HepG2 (cell line): Measurements from ENCODE around the gene PIEZO1. TPM values are rescaled to one million over a fixed set of nuclear protein-coding genes. Genes with fewer than 3 reads are reported as not detected.

Source experiments
- ARHGAP35 ChIP-seq: sonication (generic); formaldehyde crosslinking; IDR thresholded peaks from 2 replicates; pipeline ENCODE4 v1.9.0; 2022; ENCODE audit warnings: mild to moderate bottlenecking, inconsistent platforms, moderate library complexity, missing genetic modification reagents, borderline replicate concordance
- CAMTA2 ChIP-seq: sonication (generic); formaldehyde crosslinking; IDR thresholded peaks from 2 replicates; pipeline ENCODE4 v1.4.0; 2020; ENCODE audit warnings: mild to moderate bottlenecking, missing genetic modification reagents, borderline replicate concordance
- FLYWCH1 ChIP-seq: sonication (generic); formaldehyde crosslinking; IDR thresholded peaks from 2 replicates; pipeline ENCODE4 v1.8.1; 2023; ENCODE audit warnings: mild to moderate bottlenecking, missing genetic modification reagents
- HNF4A ChIP-seq: sonication (generic); formaldehyde crosslinking; IDR thresholded peaks from 2 replicates; pipeline ENCODE4 v1.4.0; 2020; ENCODE audit warnings: missing genetic modification reagents
- JDP2 ChIP-seq: sonication (generic); formaldehyde crosslinking; IDR thresholded peaks from 2 replicates; pipeline ENCODE4 v1.8.1; 2022; ENCODE audit warnings: missing genetic modification reagents, borderline replicate concordance
- NONO ChIP-seq, 2 experiments: fragments of 450-650 bp in 1 of 2; sonication (generic) in 1 of 2; formaldehyde crosslinking in 1 of 2; IDR thresholded peaks in 1 of 2; conservative IDR thresholded peaks in 1 of 2; 2 replicates each; pipeline versions ENCODE4 v1.6.1 to v1.8.0; 2017 to 2022; ENCODE audit warnings: mild to moderate bottlenecking in 1 of 2, missing genetic modification reagents in 1 of 2, moderate library complexity in 1 of 2
- PHF20 ChIP-seq: sonication (generic); formaldehyde crosslinking; IDR thresholded peaks from 2 replicates; pipeline ENCODE4 v1.5.0; 2020; ENCODE audit warnings: mild to moderate bottlenecking, missing genetic modification reagents
- PITX1 ChIP-seq: sonication (generic); formaldehyde crosslinking; IDR thresholded peaks from 2 replicates; pipeline ENCODE4 v1.5.1; 2020; ENCODE audit warnings: mild to moderate bottlenecking, missing genetic modification reagents
- U2AF1 ChIP-seq: fragments of 200-400 bp; formaldehyde crosslinking; optimal IDR thresholded peaks from 2 replicates; pipeline ENCODE3; 2017; ENCODE audit warnings: mild to moderate bottlenecking, low read depth, low read length
- ZBTB7A ChIP-seq: sonication (generic); formaldehyde crosslinking; IDR thresholded peaks from 2 replicates; pipeline ENCODE4 v1.8.0; 2022; ENCODE audit warnings: mild to moderate bottlenecking, missing genetic modification reagents
- ZNF264 ChIP-seq: sonication (generic); formaldehyde crosslinking; IDR thresholded peaks from 2 replicates; pipeline ENCODE4 v1.4.0; 2020; ENCODE audit warnings: missing genetic modification reagents
- ZNF282 ChIP-seq: fragments of 450-650 bp; IDR thresholded peaks from 2 replicates; pipeline ENCODE4 v1.6.1; 2018; ENCODE audit not compliant: partially characterized antibody
- ZNF326 ChIP-seq: sonication (generic); formaldehyde crosslinking; IDR thresholded peaks from 2 replicates; pipeline ENCODE4 v1.4.0; 2020; ENCODE audit warnings: missing genetic modification reagents, borderline replicate concordance
- ZNF512B ChIP-seq: sonication (generic); formaldehyde crosslinking; IDR thresholded peaks from 2 replicates; pipeline ENCODE4 v1.5.1; 2020; ENCODE audit warnings: missing genetic modification reagents, mild to moderate bottlenecking, borderline replicate concordance
- ZNF513 ChIP-seq: sonication (generic); formaldehyde crosslinking; conservative IDR thresholded peaks from 2 replicates; pipeline ENCODE4 v1.5.0; 2020; ENCODE audit warnings: missing genetic modification reagents
- ZNF552 ChIP-seq: sonication (generic); formaldehyde crosslinking; IDR thresholded peaks from 2 replicates; pipeline ENCODE4 v1.9.0; 2022; ENCODE audit warnings: missing genetic modification reagents, mild to moderate bottlenecking, borderline replicate concordance
- ZNF761 ChIP-seq: sonication (generic); formaldehyde crosslinking; conservative IDR thresholded peaks from 2 replicates; pipeline ENCODE4 v1.4.0; 2020; ENCODE audit warnings: mild to moderate bottlenecking, missing genetic modification reagents
- ZNF790 ChIP-seq: sonication (generic); formaldehyde crosslinking; IDR thresholded peaks from 2 replicates; pipeline ENCODE4 v1.8.0; 2022; ENCODE audit warnings: missing genetic modification reagents, mild to moderate bottlenecking, borderline replicate concordance
- polyA plus RNA-seq, 8 experiments: library from polyadenylated mRNA; depleted of rRNA in 3 of 8; stranded (reverse) in 7 of 8; unstranded in 1 of 8; fragments of >200 nt; fragmentation: Illumina TruSeq in 4 of 8; extraction: Trizol in 4 of 8; gene quantifications; 2 replicates each; pipeline versions ENCODE4 v1.2.1 to v1.2.3, GENCODE V29; 2011 to 2016; ENCODE audit warnings: low read depth in 4 of 8, missing spikeins in 1 of 8, mixed read lengths in 1 of 8; ENCODE audit not compliant: insufficient read depth in 1 of 8
- total RNA-seq, 5 experiments: library from RNA; depleted of rRNA; stranded (reverse); fragments of >200 nt; fragmentation: Illumina TruSeq; extraction: Trizol; gene quantifications; 2 replicates each; pipeline ENCODE4 v1.2.3, GENCODE V29; 2016; ENCODE audit warnings: low read depth in 1 of 5
- TF ChIP-seq, protein P1 (sequence below): sonication (generic); formaldehyde crosslinking; IDR thresholded peaks from 2 replicates; pipeline ENCODE4 v1.8.1; 2023; ENCODE audit warnings: mild to moderate bottlenecking, missing genetic modification reagents
- TF ChIP-seq, protein P2 (sequence below): IDR thresholded peaks from 2 replicates; pipeline ENCODE4 v1.6.1; 2012; ENCODE audit warnings: inconsistent platforms
- TF ChIP-seq, protein P3 (sequence below): IDR thresholded peaks from 2 replicates; pipeline ENCODE4 v1.6.1; 2016; ENCODE audit warnings: missing compliant biosample characterization, missing genetic modification reagents, borderline replicate concordance

PIEZO1 gene
- total and polyA plus RNA-seq, 2 of the 13 experiments (the other 11 are each of a cell fraction or from before 2014, with no cell fraction given), result 67.9 to 85.0 TPM

- no peak for TF ChIP-seq ZNF512B (CRISPR knock-in tag)
- no peak for TF ChIP-seq CAMTA2 (CRISPR knock-in tag)
- TF ChIP-seq, protein P1, sequence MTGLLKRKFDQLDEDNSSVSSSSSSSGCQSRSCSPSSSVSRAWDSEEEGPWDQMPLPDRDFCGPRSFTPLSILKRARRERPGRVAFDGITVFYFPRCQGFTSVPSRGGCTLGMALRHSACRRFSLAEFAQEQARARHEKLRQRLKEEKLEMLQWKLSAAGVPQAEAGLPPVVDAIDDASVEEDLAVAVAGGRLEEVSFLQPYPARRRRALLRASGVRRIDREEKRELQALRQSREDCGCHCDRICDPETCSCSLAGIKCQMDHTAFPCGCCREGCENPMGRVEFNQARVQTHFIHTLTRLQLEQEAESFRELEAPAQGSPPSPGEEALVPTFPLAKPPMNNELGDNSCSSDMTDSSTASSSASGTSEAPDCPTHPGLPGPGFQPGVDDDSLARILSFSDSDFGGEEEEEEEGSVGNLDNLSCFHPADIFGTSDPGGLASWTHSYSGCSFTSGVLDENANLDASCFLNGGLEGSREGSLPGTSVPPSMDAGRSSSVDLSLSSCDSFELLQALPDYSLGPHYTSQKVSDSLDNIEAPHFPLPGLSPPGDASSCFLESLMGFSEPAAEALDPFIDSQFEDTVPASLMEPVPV (CRISPR knock-in tag), result no peak
- TF ChIP-seq ZNF552 (CRISPR knock-in tag), result no peak
- TF ChIP-seq PITX1 (CRISPR knock-in tag), result 0 out of 2 replicates have a peak, but pooled peaks have one; percentile 33
- TF ChIP-seq ZNF790 (CRISPR knock-in tag), result no peak
- TF ChIP-seq ZNF326 (CRISPR knock-in tag), result no peak
- TF ChIP-seq FLYWCH1, result no peak
- no peak for TF ChIP-seq ARHGAP35 (CRISPR knock-in tag)
- no peak for TF ChIP-seq U2AF1
- TF ChIP-seq JDP2, result no peak
- no peak for TF ChIP-seq ZNF282
- TF ChIP-seq ZNF761 (CRISPR knock-in tag), result no peak
- peak; percentile 9; the same call in 1 of the 2 replicates for TF ChIP-seq ZBTB7A (CRISPR knock-in tag)
- TF ChIP-seq, protein P2, sequence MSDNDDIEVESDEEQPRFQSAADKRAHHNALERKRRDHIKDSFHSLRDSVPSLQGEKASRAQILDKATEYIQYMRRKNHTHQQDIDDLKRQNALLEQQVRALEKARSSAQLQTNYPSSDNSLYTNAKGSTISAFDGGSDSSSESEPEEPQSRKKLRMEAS, result peak; percentile 63
- peak; percentile 49; the same call in 1 of the 2 replicates for TF ChIP-seq HNF4A (CRISPR knock-in tag)
- TF ChIP-seq PHF20, result no peak
- TF ChIP-seq ZNF264 (CRISPR knock-in tag), result no peak
- no peak for TF ChIP-seq ZNF513
- TF ChIP-seq NONO (IDR thresholded peaks at IDR 0.05), result no peak
- no peak; the same call in 1 of the 2 replicates for TF ChIP-seq NONO (CRISPR knock-in tag; conservative IDR thresholded peaks at IDR 0.05)
- TF ChIP-seq, protein P3, sequence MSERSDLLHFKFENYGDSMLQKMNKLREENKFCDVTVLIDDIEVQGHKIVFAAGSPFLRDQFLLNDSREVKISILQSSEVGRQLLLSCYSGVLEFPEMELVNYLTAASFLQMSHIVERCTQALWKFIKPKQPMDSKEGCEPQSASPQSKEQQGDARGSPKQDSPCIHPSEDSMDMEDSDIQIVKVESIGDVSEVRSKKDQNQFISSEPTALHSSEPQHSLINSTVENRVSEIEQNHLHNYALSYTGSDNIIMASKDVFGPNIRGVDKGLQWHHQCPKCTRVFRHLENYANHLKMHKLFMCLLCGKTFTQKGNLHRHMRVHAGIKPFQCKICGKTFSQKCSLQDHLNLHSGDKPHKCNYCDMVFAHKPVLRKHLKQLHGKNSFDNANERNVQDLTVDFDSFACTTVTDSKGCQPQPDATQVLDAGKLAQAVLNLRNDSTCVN, result no peak
Measured at GRCh38 chr16:88710556-88710955, 74.5 kb downstream of the PIEZO1 start (continued).
